GM19328 (cell line): ENCODE results near the gene SGSM2.

Experiments
- ATAC-seq: cut with Tn5 transposase; IDR thresholded peaks from one replicate; pipeline ENCODE4 v1.9.1; 2021; ENCODE audit warnings: mild to moderate bottlenecking, moderate library complexity; ENCODE audit not compliant: unreplicated experiment

Gene SGSM2

GRCh38 chr17:2397247-2398171, 60.2 kb downstream of the SGSM2 start:
- no peak for ATAC-seq

- ATAC-seq: no peak
Observed at GRCh38 chr17:2398182-2398581, 60.9 kb downstream of the SGSM2 start.

GRCh38 chr17:2398655-2399571, 61.6 kb downstream of the SGSM2 start:
- no peak for ATAC-seq

- ATAC-seq: peak; percentile 36
Observed at GRCh38 chr17:2399572-2400473, 62.5 kb downstream of the SGSM2 start.

- no peak for ATAC-seq
Observed at GRCh38 chr17:2400474-2400866, 63.2 kb downstream of the SGSM2 start.

- ATAC-seq: peak; percentile 30
Observed at GRCh38 chr17:2400877-2401425, 63.6 kb downstream of the SGSM2 start, which contains the start of gene MNT. MNT (minus strand) TSS chr17:2401060; CDS start chr17:2400712, 348 bp downstream.

- peak; percentile 47 for ATAC-seq
Observed at GRCh38 chr17:2401426-2402221, 64.3 kb downstream of the SGSM2 start.

- no peak for ATAC-seq
Observed at GRCh38 chr17:2402544-2402943, 65.2 kb downstream of the SGSM2 start.

- no peak for ATAC-seq
Observed at GRCh38 chr17:2403044-2403443, 65.7 kb downstream of the SGSM2 start.

- no peak for ATAC-seq
Observed at GRCh38 chr17:2405247-2405926, 68.1 kb downstream of the SGSM2 start.

GRCh38 chr17:2406271-2406902, 69.1 kb downstream of the SGSM2 start:
- no peak for ATAC-seq

- ATAC-seq: no peak
Observed at GRCh38 chr17:2406903-2407790, 69.8 kb downstream of the SGSM2 start.

GRCh38 chr17:2410951-2411350, 73.7 kb downstream of the SGSM2 start:
- no peak for ATAC-seq

- no peak for ATAC-seq
Observed at GRCh38 chr17:2412561-2413021, 75.3 kb downstream of the SGSM2 start.

- ATAC-seq: no peak
Observed at GRCh38 chr17:2414446-2415064, 77.3 kb downstream of the SGSM2 start.

- ATAC-seq: no peak
Observed at GRCh38 chr17:2415081-2415480, 77.8 kb downstream of the SGSM2 start.
